Non-pigmented ciliary epithelial cell (primary cell): ENCODE data around the gene DDX31.
"Not testable (repeated sequence)": the region's sequence is repeated elsewhere in the genome, so short reads cannot be mapped to it uniquely, and the experiment has no call there.

ENCODE experiments used
- DNase-seq: peaks from one replicate; pipeline ENCODE4 v3.0.0-alpha.2; 2010; ENCODE audit warnings: low read depth

The DDX31 gene

DNA sequence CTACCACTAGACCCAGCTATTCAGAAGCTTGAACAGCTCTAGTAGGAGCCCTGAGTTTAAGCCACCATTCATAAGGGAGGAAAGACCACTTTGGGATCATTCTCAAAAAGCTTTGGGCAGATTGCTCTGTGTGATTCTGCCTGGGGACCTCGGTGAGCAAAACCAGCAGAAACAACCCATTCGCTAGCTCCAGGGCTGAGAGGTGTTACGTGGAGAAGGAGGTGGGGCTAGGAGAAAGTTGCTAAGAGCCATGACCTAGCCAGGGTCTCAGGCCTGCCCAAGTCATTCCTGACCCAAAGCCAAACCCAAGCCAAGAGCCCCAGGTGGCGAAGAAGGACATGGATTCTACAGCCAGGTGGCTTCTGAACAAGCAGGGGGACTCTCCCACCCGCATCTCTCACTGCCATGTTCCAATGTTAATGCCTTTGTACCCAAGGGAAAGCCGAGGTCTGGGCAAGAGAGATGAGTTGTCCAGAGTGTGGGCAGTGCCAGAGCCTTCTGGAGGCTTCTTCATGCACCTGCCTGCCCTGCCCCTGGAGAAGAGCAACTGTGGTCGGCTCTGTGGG is 91.3 kb downstream of the DDX31 start:
- no peak for DNase-seq

DNA sequence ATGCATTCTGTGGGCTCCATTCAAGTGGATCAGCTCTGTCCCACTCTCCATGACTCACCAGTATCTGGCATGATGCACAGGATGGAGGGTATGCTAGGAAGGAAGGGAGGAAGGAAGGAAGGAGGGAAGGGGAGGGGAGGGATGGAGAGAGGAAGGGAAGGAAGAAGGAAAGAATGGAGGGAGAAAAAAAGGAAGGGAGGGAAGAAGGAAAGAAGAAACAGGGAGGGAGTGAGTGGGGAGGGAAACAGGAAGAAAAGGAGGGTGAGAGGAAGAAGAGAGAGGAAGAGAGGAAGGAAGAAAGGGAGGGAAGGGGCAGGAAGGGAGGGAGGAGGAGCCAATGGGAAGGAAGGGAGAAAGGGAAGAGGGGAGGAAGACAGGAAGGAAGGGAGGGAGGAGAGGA is 92.7 kb downstream of the DDX31 start:
- DNase-seq: no peak

DNA sequence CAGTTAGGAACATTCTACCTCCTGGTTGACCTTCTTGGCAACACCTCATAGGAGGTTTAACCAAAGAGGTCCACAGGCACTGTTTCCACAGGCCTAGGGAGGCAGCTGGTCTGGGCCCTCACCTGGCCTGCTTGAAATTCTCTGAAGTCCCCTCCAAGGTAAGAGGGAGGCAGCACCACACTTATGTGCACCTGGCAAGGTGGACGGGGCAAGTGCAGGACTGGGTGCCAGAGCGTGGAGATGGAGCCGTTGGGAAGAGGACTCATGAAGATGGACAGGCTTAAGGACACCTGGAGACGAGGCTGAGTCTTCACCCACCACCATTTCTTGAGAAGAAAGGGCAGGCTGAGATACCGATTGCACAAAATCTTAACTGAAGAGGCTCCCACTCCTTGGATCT is 94.0 kb downstream of the DDX31 start:
- DNase-seq: no peak

DNA sequence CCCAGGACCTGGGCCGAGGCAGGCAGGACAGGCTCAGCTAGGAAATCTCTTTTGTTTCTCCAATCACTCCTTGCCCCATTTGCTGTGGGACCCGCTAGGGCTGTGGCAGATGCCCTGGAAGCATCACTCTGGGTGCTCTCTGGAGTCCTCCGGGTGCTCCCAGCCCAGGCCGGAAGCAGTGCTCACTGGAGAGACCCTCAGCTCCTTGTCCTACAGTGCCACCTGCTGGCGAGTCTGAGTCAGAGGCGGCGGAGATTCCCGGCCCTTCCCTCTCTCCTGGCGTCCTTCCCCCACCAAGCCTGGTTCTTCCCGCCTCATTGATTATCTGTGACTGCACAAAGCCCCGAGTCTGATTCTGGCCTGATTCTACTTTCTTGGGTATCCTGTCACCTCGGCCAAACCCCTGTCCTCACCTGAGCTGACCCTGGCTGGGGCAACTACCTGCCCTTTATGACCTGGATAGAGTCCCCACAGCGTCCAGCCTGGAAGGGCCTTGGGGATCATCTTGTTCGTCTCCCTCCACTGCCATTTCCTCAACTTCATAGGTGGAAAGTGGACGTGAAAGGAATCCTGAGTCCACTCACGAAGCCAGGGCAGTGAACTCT is 94.7 kb downstream of the DDX31 start:
- peak; percentile 17 for DNase-seq

DNA sequence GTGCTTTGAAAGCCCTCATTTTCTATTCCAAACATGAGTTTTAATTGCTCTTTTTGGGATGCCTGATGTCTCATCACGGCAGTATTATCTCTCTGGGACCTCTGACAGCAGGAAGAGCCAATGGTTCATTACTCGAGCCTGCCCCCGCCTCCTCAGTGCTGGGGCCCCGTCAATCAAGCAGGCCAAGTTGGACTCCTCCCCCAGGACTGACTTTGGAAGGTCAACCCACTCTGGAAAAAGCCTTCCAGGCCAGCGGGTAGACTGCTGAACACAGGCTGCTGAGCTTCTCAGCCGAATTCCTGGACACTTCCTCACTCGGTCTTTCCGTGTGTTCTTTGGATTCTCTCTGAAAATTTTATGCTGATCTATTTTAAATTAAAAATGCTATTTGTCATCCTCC is 96.9 kb downstream of the DDX31 start:
- no peak for DNase-seq

DNA sequence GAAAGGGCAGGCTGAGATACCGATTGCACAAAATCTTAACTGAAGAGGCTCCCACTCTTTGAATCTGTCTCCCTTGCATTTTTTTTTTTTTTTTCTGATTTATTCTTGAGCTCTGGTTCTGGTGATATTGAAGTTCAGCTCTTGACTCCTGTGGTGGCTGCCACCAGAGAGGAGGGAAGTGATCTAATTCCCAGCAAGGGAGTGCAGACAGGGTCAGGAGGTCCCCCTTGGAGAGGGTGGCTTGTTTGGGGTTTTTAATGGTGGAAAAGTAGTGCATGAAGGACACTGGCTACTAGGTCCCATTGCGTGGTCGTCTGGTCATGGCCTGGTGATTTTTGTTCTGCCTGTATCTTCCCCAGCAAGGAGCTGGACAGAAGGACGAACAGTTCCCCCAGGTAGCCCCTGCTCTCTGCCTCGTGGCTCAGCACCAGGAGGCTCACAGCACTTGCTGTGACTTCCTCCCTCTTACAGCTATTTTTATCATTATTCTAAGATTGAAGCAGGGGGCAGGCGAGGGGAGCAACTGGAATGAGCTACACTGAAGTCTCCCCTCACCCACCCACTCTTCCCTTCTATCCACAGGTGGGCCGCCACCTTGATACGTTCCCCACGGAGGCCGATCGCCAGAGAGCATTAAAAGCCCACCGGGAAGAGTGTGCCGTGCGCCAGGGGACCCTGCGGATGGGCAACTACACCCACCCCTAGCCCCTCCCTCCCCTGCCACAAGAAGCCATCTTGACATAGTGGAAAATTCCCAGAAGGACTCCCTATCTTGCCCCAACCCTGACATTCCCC is 97.8 kb downstream of the DDX31 start:
- no peak for DNase-seq

DNA sequence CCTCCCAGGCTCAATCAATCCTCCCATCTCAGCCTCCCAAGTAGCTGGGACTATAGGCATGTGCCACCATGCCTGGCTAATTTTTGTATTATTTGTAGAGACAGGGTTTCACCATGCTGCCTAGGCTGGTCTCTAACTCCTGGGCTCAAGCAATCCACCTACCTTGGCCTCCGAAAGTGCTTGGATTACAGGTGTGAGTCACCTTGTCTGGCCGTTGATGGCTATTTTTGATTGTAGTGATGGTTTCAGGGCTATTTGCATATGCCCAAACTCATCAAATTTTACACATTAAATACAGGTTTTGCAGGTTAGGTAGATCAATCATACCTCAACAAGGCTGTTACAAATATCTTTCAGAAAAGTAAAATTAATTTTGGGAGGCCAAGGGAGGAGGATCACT is 101.0 kb downstream of the DDX31 start:
- DNase-seq: not testable (repeated sequence)

DNA sequence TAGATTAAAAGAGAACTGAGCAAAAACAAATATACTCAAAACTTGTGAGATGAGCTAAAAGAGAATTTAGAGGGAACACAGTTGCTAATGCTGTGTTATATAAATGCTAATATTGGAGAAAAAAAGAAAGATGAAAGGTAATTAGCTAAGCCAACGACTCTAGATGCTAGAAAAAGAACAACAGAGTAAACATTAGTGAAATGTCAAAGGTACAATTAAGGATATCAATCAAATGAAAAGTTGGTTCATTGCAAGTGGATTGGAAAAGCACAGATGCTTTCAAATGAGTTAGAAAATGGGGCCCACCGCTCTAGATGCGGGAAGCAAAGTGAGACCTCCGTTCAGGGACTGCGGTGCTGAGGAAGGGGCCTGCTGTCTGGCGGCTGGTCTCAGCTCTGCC is 105.3 kb downstream of the DDX31 start:
- DNase-seq: no peak

DNA sequence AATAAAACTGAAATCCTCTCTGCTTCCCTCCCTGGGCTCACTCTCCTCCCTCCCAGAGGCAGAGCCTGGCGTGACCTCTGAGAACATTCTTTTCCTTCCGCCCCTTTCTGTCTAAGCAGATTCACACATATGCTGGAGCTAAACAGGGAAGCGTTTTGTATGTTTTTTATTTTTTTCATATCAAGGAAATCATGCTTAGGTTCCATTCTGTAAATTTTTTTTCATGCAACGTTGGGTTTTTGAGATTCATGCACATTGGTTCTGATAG is 107.5 kb downstream of the DDX31 start:
- DNase-seq: no peak

DNA sequence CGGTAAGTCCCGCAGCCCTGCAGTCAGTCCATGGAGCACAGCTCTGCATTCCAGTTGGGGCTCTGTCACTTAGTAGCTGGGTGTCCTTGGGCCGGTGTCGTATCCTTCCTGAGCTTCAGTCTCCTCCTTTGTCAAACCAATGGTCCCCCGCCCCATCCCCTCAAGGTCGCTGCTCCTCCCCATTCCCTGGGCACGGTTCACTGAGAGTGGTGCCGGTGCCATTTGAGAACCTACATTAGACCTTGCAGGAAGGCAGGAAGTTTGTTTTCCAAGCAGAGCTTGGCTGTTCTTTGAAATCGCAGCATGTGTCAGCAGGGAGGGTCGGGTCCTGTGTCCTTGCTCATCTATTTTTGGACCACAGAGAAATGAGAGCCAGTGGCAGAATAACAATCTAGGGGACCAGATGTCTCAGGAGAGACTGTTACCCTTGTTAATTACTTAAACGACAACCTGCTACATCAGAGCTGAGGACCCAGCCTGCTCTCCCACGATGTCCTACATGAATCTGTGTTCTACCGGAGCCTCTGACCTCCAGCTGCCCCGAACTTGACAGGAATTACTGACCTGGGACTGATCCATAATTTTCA is 109.1 kb downstream of the DDX31 start:
- no peak for DNase-seq

DNA sequence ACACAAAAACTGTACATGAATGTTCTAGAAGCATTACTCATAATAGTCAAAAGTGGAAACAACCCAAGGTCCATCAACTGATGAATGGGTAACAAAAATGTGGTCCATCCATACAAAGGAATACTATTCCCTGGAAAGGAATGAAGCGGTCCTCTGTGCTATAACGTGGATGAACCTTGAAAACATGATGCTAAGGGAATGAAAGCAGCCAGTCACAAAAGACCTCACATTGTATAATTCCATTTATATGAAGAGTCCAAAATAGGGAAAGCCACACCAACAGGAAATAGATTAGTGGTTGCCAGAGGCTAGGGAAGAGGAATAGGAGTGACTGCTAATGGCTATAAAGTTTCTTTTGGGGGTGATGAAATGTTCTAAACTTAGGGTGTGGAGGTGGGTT is 110.1 kb downstream of the DDX31 start:
- no peak for DNase-seq

DNA sequence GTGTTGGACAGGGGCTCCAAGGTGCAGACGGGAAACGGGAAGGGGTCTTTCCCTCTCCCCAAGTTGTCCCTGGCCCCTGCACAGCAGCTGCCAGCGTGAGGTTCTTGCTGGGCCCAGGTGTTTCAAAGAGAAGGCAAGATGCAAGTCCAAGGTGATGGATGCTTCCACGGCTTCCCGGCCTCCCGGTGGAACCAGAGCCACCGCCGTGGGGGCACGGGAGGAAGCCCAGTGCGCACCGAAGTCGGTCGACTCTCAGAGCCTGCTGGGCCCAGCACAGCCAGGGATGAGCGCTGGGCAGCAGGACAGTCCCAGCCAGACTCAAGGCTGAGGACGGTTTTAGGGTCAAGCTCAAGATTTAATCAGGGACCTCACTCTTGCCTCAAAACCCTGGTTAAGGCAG is 112.6 kb downstream of the DDX31 start:
- DNase-seq: no peak

DNA sequence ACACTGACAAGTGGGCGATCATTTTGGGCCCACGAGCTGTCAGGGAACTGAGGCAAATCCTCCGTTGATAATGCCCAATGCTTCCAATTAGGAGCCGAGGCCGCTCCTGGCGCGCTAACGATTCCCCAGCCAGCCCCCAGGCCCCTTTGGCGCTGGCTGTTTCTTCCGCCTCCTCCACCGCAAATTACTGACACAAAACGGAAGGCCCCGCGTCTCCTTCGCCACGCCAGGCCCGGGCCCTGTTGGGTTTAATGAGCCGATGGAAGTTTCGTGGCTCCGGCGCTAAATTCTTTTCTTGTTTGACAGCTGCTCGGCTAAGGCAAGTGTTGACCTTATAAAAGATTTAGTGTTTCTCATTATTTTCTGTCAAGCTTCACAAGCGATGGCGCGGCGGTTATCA is 113.1 kb downstream of the DDX31 start:
- no peak for DNase-seq

DNA sequence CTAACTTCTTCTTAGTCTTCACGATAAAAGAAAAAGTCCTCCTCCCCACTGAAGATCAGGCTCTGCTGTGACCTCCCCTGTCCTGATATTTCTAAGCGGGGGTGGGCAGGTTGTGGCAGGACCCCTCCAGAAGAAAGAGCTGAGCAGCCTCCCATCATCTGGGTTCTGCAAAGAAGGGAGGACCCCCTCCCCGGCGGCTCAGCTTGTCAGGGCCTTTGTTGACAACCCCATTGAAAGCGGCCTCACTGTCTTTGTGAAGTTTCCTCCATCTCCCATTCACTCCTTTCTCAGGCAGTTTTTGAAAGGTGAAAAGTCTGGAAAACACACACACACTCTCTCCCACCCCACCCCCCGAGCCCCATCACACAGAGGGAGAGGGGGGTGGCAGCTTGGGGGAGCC is 113.5 kb downstream of the DDX31 start:
- no peak for DNase-seq

DNA sequence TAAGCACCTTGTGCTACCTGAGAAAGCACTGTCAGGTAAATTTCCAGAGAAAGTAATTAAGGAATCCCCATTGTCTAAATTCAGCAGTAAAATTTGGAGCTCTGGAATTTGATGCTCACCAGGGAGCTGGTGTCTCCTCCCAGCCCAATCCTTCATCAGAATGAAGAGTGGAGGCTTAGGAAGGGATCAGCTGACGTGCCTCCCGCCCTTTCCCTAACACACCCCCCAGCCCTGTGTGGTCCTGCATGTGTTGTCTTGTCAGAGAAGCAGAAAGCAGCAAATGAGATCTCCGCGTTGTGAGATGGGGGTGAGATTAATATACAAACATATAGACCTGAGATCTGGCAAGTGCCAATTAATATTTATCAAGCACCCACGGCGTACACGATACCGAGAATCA is 114.3 kb downstream of the DDX31 start:
- DNase-seq: no peak

DNA sequence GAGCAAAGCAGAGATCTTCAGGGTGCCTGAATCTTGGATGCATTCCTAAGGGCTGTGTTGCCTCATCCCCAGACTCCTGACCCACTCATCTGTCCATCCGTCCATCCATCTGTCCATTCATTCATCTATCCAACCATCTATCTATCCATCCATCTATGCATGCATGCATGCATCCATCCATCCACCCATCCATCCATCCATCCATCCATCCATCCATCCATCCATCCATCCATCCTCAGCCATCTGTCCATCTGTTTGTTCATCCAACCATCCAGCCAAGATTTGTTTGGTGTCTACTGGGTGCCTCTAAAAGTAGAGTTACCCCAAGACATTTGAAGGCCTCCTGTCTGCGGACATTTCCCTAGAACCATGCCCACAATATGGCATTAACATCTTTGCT is 115.0 kb downstream of the DDX31 start:
- no peak for DNase-seq

DNA sequence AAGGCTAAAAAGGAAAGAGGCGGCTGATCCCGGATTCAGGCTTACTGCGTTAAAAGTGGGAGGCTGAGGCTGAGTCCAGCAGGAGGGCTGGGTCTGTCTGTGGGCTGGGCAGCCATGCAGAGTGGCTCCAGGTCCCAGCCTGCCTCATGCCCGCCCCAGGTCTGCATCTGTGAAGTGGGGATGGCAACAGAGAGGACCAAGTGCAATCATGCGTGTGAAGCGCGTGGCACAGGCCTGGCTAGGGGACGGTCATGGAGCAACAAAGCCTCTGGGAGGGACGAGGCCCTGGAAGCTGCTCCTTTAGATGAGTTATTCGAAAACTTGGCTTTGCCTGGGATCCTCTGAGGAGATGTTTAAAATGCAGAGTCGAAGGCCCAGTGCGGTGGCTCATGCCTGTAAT is 117.7 kb downstream of the DDX31 start:
- no peak for DNase-seq

DNA sequence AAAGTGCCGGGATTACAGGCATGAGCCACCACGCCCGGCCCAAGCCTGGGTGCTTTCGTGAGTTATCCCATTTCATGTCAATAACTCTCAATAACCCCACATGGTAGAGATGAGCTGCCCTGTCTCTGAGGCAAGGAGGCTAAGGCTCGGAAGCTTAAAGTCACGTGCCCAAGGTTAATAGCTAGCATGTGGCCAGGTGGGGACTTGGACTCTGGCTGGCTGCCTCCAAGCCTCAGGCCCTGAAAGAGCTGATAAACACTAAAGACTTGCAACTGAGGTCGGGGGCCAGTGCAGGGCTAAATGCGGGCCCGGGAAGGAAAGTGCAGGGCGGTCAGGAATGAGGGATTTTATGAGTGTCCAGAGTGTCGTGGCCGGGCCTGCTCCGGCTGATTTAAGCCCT is 118.2 kb downstream of the DDX31 start:
- no peak for DNase-seq

DNA sequence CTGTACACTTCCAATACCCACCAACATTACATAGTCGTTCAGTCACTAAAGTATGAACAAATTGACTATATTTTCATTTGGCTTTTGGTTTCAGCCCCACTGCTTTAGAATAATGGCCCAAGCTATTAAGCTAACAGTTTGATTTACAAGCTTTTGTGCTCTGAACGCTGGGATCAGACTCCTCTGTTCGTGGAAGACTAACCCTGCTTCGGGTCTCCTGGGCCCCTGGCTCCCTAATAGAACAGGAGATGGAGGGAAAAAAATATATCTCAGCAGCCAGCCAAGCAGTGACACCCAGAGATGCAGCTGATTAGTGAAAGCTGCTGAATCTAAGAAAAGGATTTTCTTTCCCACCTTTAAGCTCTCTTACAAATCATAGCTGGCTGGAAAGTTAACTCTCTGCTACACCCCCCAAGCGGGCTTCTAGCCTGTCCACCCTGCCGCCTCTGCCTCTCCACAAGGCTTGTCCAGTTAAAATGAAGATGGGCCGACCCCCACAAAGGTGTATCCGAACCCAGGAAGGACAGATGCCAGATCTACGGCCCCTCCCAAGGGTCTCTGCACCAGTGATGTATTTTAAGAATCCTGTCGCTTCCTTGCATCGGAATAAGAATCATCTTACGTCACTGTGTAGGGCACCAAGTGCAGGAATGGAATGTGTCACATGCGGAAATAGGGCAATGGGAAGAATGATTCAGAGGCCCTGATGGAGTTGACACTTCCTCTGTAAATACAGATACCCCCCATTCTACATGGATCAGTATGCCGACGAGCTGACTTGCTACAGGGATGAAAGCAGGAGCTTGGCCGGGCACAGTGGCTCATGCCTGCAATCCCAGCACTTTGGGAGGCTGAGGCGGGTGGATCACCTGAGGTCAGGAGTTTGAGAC is 120.8 kb downstream of the DDX31 start:
- DNase-seq: no peak

DNA sequence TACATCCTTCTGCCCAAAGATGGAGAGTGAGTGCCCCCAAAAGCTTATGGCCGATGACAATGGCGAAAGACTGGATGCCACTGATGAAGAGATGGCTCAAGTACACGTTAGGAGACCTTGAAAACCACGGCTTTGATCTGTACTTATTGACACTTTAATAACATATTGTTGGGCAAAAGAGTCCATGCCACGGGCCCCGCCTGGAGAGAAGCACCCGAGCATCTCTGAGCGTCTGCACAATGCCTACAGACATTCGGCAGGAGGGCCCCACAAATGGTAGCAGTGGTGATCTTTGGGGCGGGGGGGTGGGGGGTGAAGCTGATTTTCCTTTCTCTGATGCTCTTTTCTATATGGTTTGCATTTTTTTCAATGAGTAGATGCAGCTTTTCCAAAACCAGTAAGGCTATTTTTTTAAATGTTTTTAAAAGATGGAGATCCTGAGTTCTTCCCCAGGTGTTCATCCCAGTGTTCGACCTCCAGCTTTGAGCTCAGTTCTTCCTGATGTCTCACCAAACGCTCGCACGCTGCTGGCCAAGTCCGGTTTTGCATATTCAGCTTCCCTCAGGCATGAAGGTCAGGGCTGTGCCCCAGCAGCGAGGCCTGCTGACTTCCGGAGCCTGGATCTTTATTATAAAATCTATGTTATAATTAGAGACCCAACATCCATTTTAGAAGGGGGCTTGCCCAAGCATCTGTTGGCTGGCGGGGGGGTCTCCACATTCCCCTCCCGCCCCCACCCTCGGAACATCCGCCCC is 121.6 kb downstream of the DDX31 start:
- no peak for DNase-seq

DNA sequence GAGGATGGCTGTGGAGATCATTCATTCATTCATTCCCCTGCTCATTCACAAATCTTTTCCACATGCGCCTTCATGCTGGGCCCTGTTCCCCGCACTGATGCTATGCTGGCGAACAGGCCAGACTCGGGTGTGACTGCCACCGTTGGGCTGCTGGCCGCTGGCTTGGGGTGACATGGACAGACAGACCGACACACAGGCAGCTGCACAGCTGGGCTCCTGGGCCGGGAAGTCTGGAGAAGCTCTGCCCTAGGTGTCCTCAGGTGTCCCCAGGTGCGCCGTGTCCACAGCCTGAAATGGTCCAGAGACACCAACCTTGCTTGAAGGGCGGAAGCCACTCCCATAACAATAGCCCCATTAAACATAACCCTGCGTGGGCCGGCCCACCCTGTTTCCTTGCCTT is 122.3 kb downstream of the DDX31 start:
- no peak for DNase-seq

DNA sequence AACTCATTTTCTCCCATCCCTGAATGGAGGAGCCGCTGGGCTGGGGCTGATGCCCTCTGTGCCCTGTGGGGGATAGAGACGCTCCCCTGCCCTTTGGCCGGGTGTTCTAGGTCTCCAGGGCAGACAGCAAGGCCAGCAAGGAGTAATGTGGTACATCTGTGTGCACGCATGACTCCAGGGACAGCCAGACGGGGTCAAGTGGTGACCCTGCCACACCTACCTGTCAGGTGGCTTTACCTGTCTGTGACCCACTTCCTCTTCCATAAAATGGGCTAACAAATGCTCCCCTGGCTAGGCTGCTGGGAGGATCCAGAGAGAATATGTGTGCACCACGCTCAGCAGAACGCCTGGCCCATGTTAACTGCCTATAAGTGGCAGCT is 122.7 kb downstream of the DDX31 start:
- DNase-seq: no peak
